Panc1 (cell line): ENCODE measurements around the gene SVIL. TPM values are rescaled to one million over a fixed set of nuclear protein-coding genes. Genes with fewer than 3 reads are reported as not detected.
"Not testable (repeated sequence)": the region's sequence is repeated elsewhere in the genome, so short reads cannot be mapped to it uniquely, and the experiment has no call there.

Experiments used
- ATAC-seq: fragments of 200-7000 bp; cut with Tn5 transposase; 2 replicates; pipeline ENCODE4 v1.9.1; 2020; ENCODE audit warnings: mild to moderate bottlenecking, moderate library complexity
- BruUV-seq: library from RNA; stranded (reverse); fragments of 400-500 nt; replicated peaks from 2 replicates; lab custom pipeline; 2021; lab: Mats Ljungman, UMichigan
- CTCF ChIA-PET: fragments of 300-600 bp; sonication (Branson Sonifier 250); formaldehyde crosslinking; loops from one replicate; lab custom pipeline; 2022; ENCODE audit warnings: antibody characterized with exemption; lab: Charles Lee
- POLR2A ChIA-PET: fragments of 300-600 bp; sonication (Branson Sonifier 250); formaldehyde crosslinking; loops from one replicate; lab custom pipeline; 2022; ENCODE audit warnings: antibody characterized with exemption; lab: Charles Lee
- DNase-seq: peaks from one replicate; pipeline ENCODE4 v3.0.0-alpha.2; 2010; ENCODE audit warnings: low read depth, low spot score
- H3K27ac ChIP-seq: 2 replicates; pipeline ENCODE4 v1.5.1; 2011; ENCODE audit warnings: mild to moderate bottlenecking, low read length, inconsistent platforms
- H3K27me3 ChIP-seq: fragments of 200-500 bp; sonication (Bioruptor generic); 2 replicates; pipeline ENCODE4 v1.6.0; 2014; ENCODE audit warnings: low read length, inconsistent platforms; ENCODE audit not compliant: control insufficient read depth, insufficient read depth
- H3K36me3 ChIP-seq: fragments of 200-500 bp; sonication (Bioruptor generic); 2 replicates; pipeline ENCODE4 v1.5.1; 2014; ENCODE audit warnings: inconsistent platforms, mild to moderate bottlenecking, low read length, moderate library complexity; ENCODE audit not compliant: control insufficient read depth, insufficient read depth
- H3K4me1 ChIP-seq: 2 replicates; pipeline ENCODE4 v1.5.1; 2011; ENCODE audit warnings: inconsistent platforms, mild to moderate bottlenecking, low read length, moderate library complexity; ENCODE audit not compliant: control insufficient read depth, insufficient read depth
- H3K4me3 ChIP-seq, 2 experiments: 2 replicates each; pipeline ENCODE4 v1.5.1; 2011 to 2012; ENCODE audit warnings: low read depth in 2 of 2, low read length in 2 of 2, mild to moderate bottlenecking in 2 of 2, inconsistent platforms in 1 of 2, moderate library complexity in 1 of 2
- H3K9me3 ChIP-seq: fragments of 200-500 bp; sonication (Bioruptor generic); 2 replicates; pipeline ENCODE4 v1.5.1; 2014; ENCODE audit warnings: low read depth, mild to moderate bottlenecking, inconsistent platforms, low read length, moderate library complexity; ENCODE audit not compliant: control insufficient read depth, insufficient read depth
- POLR2AphosphoS5 ChIP-seq: IDR thresholded peaks from 2 replicates; pipeline ENCODE4 v1.6.1; 2012; ENCODE audit warnings: mild to moderate bottlenecking, low read depth, low read length, moderate library complexity
- SIN3A ChIP-seq: IDR thresholded peaks from 2 replicates; pipeline ENCODE4 v1.6.1; 2012; ENCODE audit warnings: low read depth, mild to moderate bottlenecking, low read length, moderate library complexity, borderline replicate concordance; ENCODE audit not compliant: insufficient read depth
- TCF7L2 ChIP-seq: IDR thresholded peaks from 2 replicates; pipeline ENCODE4 v1.6.1; 2011; ENCODE audit warnings: mild to moderate bottlenecking, low read depth, low read length, inconsistent platforms
- in situ Hi-C: cut with HindIII; loops from 2 replicates; pipeline ENCODE4 v1.10.0; 2016; ENCODE audit warnings: low sequenced_read_pairs, low pct_unique_long_range_greater_than_20kb
- intact Hi-C: fragments of 100-400 bp; cut with micrococcal nuclease; formaldehyde crosslinking; loops from one replicate; pipeline ENCODE4 v1.10.0; 2022; ENCODE audit not compliant: unreplicated experiment
- total RNA-seq: library from RNA; stranded (reverse); gene quantifications from one replicate; pipeline ENCODE4 v1.2.1, GENCODE V29; 2021; ENCODE audit not compliant: unreplicated experiment
- TF ChIP-seq, protein P1 (sequence below): fragments of 450-650 bp; IDR thresholded peaks from 2 replicates; pipeline ENCODE4 v1.5.1; 2017; ENCODE audit warnings: mild to moderate bottlenecking
- TF ChIP-seq, protein P2 (sequence below), 2 experiments: IDR thresholded peaks; 2 replicates each; pipeline ENCODE4 v1.6.1; 2011 to 2012; ENCODE audit warnings: low read depth in 2 of 2, control low read depth in 1 of 2, low read length in 1 of 2, mild to moderate bottlenecking in 1 of 2, moderate library complexity in 1 of 2; ENCODE audit not compliant: insufficient read depth in 1 of 2

Gene SVIL
- total RNA-seq, 1 experiment from 2014 or later = 72.8 TPM

DNA sequence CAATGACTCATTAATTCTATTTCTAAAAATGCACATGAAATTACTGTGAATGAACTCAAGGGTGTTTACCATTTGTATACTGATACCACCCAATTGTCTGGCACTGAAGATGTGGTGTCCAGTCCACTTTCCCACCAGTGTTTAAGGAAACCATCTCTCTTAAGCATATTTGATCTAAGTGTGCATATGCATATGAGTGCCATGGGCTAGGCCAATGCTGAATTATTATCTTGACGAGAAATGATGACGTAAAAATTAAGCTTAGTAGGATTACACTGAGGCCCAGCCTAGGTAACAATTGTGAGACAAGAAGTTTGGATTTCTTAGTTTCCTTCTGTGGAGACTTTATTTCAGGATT is 59.7 kb downstream of the SVIL start:
- TF ChIP-seq, protein P1, sequence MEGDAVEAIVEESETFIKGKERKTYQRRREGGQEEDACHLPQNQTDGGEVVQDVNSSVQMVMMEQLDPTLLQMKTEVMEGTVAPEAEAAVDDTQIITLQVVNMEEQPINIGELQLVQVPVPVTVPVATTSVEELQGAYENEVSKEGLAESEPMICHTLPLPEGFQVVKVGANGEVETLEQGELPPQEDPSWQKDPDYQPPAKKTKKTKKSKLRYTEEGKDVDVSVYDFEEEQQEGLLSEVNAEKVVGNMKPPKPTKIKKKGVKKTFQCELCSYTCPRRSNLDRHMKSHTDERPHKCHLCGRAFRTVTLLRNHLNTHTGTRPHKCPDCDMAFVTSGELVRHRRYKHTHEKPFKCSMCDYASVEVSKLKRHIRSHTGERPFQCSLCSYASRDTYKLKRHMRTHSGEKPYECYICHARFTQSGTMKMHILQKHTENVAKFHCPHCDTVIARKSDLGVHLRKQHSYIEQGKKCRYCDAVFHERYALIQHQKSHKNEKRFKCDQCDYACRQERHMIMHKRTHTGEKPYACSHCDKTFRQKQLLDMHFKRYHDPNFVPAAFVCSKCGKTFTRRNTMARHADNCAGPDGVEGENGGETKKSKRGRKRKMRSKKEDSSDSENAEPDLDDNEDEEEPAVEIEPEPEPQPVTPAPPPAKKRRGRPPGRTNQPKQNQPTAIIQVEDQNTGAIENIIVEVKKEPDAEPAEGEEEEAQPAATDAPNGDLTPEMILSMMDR = no peak
- H3K9me3 ChIP-seq = no peaks in the 10 kb centered on the region
- ChIA-PET CTCF (no interaction called here), POLR2A (no interaction called here)
- no peak overlapping the region for H3K27ac ChIP-seq
- in situ Hi-C loops = no loop called here
- no peaks in the 10 kb centered on the region for H3K36me3 ChIP-seq
- ATAC-seq = no peak
- no TSS peak for BruUV-seq
- H3K4me1 ChIP-seq = no peaks in the 10 kb centered on the region
- H3K4me3 ChIP-seq = no peak overlapping the region
- no peak for DNase-seq
- intact Hi-C loops = no loop called here
- H3K27me3 ChIP-seq = no peaks in the 10 kb centered on the region

DNA sequence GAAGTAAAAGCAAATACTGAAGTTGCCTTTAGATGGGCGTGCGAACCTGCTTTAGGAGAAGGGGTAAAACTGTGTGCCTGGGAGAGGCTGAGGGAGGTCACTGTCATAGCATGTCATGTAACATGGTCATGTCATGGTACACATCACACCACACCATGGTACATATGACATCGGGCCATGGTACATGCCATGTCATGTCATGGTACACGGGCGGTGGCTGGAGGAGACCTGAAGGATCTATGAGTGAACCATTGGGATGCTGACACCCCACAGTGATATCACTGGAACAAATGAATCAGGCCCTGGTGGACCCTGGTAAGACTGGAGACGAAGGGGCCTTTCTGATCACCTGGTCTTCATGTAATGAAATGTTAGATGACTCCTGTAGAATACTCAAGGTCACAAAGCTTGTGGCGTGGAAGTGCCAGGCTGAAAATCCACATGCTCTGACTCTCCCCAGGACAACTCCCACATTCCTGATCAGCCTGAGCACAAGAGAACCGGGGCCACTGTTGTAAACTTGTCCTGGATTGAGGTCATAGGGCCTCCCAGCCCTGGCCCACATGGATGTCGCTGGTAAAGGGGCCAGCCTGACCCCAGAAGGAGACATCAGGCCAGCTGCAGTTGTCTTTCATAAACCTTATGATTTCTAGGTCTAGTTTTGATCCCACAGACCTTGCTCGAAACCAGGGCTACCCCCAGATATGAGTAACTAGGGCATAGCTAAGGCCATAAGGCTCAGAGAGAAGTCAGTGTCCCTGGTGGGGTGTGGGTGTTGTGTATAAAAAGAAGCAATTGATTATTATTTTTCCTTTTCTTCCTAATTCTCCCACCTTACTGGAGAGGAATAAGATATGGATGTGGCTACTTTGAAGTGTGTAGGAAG is 60.3 kb downstream of the SVIL start:
- H3K27me3 ChIP-seq, H3K27ac ChIP-seq, H3K36me3 ChIP-seq, H3K4me3 ChIP-seq, in situ Hi-C loops, POLR2A ChIA-PET, ATAC-seq, CTCF ChIA-PET, DNase-seq, intact Hi-C loops, H3K9me3 ChIP-seq, H3K4me1 ChIP-seq, BruUV-seq: not testable (repeated sequence)

GRCh38 chr10:29570248-29570647 is 64.5 kb downstream of the SVIL start:
- intact Hi-C loops, H3K36me3 ChIP-seq, H3K27ac ChIP-seq, CTCF ChIA-PET, in situ Hi-C loops, BruUV-seq, H3K4me1 ChIP-seq, POLR2A ChIA-PET, H3K4me3 ChIP-seq, DNase-seq, H3K9me3 ChIP-seq, H3K27me3 ChIP-seq, ATAC-seq: not testable (repeated sequence)

DNA sequence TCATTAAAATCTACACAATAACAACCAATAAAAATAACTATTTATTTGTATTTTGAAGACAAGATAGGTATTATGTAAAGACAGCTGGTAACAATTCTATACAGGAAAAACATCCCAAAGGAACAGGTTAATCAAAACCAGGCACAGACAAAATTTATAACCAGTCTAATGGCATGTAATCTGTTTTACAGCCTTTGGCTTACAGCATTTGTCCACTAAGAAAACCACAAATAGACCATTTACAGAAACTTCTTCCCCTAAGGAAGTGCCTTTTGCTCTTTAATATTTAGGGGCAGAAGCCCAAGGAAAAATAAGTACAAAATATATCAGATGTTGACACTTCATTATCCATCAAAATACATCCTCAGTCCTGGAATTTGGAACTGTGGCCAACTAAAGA is 65.0 kb downstream of the SVIL start:
- ChIA-PET POLR2A (no interaction called here), CTCF (no interaction called here)
- no peaks in the 10 kb centered on the region for H3K4me1 ChIP-seq
- no peaks in the 10 kb centered on the region for H3K27me3 ChIP-seq
- no peaks in the 10 kb centered on the region for H3K36me3 ChIP-seq
- intact Hi-C loops (no loop called here), in situ Hi-C loops (no loop called here)
- DNase-seq = no peak
- no peaks in the 10 kb centered on the region for H3K9me3 ChIP-seq
- ATAC-seq = no peak
- TF ChIP-seq POLR2AphosphoS5 (no peak), SIN3A (no peak), TCF7L2 (no peak)
- TF ChIP-seq, protein P2, sequence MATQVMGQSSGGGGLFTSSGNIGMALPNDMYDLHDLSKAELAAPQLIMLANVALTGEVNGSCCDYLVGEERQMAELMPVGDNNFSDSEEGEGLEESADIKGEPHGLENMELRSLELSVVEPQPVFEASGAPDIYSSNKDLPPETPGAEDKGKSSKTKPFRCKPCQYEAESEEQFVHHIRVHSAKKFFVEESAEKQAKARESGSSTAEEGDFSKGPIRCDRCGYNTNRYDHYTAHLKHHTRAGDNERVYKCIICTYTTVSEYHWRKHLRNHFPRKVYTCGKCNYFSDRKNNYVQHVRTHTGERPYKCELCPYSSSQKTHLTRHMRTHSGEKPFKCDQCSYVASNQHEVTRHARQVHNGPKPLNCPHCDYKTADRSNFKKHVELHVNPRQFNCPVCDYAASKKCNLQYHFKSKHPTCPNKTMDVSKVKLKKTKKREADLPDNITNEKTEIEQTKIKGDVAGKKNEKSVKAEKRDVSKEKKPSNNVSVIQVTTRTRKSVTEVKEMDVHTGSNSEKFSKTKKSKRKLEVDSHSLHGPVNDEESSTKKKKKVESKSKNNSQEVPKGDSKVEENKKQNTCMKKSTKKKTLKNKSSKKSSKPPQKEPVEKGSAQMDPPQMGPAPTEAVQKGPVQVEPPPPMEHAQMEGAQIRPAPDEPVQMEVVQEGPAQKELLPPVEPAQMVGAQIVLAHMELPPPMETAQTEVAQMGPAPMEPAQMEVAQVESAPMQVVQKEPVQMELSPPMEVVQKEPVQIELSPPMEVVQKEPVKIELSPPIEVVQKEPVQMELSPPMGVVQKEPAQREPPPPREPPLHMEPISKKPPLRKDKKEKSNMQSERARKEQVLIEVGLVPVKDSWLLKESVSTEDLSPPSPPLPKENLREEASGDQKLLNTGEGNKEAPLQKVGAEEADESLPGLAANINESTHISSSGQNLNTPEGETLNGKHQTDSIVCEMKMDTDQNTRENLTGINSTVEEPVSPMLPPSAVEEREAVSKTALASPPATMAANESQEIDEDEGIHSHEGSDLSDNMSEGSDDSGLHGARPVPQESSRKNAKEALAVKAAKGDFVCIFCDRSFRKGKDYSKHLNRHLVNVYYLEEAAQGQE (IDR thresholded peaks at IDR 0.05; ENCODE audit: insufficient read depth in 1 of 2, low read depth in 2 of 2, low read length in 1 of 2) = no peak
- TF ChIP-seq, protein P1 = no peak
- H3K4me3 ChIP-seq = no peak overlapping the region
- no peak overlapping the region for H3K27ac ChIP-seq
- BruUV-seq = no TSS peak
